GM21360 (cell line): ENCODE measurements around the gene NTF3.

Source experiments
- ATAC-seq: cut with Tn5 transposase; IDR thresholded peaks from one replicate; pipeline ENCODE4 v1.9.1; 2021; ENCODE audit warnings: mild to moderate bottlenecking, moderate library complexity; ENCODE audit not compliant: unreplicated experiment

The NTF3 gene

DNA sequence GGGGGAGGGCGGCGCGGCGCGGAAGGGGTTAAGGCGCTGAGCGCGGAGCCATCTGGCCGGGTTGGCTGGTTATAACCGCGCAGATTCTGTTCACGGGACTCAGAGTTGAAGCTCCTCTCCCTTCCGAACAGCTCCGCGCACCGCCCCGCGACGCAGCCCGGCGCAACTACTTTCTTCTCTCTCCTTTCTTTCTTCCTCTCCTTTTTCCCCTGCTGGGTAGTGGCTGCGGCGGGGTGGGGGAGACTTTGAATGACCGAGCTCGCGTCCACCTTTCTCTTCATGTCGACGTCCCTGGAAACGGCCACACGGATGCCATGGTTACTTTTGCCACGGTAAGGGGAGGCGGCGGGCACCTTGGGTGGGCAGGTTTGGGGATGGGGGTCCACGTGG lies at the start of gene NTF3:
TSS of gene NTF3 (plus strand) at position 98 of the 390 bp plus-strand sequence. CDS start at position 315, 217 bp downstream.
- no peak for ATAC-seq

DNA sequence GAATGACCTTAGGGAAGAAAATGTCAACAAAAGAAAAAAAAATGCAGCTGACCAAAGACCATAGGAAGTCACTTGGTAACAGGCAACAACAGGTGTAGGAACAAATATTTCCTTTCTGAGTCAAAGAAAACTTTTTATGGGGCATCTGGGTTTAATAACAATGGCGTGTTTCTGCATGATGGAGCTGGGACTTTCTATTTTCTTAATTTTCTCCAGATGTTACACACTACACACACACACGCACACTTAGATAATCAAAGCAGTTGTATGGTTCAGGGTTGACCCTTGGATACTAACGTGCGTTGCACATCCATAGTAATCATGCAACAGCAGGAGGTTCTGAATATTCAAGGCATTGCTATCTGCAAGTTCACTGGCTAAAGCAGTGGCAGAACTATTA lies 47.9 kb upstream of the NTF3 start:
- no peak for ATAC-seq

DNA sequence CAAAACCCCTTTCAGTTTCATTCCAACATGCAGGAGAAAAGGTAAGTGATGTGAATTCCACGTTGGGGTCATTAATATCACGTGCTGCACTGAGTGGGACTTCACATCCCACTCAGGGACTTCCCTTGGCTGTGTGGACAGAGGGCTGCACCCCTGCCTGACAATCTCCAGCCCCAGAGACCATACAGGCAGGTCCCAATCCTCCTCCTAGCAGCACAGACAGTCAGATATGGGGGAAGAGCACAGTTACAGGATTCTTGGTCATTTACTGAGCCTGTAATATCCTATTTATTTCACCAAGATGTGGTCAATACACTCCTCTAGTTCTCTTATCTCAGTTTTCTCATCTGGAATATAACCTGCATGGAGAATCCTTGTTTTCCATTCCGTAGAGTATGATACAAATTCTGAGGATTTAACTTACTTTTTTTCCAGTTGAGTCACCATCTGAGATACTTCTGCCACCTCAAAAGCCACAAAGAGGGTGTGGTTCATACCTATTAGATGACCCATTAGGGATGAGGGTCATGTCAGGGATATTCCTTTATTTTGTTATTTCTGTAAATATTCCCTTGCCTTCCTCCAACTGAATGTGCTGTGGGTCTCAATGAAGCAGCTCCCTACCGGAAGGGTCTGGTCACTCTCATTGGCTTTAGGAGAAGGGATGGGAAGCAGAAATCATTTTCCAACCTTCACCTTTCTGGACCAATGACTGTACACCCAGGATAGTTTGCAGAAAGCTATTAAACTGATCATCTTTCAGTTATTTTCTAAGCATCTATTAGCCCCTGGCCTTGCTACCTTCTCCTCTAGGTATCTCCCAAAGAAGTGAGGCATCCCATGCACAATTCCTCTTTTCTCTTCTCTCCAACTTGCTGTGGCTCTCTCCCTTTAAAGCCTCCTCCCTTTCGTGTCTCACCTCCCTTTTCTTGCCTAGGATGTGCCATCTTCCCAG lies 43.0 kb upstream of the NTF3 start:
- no peak for ATAC-seq

DNA sequence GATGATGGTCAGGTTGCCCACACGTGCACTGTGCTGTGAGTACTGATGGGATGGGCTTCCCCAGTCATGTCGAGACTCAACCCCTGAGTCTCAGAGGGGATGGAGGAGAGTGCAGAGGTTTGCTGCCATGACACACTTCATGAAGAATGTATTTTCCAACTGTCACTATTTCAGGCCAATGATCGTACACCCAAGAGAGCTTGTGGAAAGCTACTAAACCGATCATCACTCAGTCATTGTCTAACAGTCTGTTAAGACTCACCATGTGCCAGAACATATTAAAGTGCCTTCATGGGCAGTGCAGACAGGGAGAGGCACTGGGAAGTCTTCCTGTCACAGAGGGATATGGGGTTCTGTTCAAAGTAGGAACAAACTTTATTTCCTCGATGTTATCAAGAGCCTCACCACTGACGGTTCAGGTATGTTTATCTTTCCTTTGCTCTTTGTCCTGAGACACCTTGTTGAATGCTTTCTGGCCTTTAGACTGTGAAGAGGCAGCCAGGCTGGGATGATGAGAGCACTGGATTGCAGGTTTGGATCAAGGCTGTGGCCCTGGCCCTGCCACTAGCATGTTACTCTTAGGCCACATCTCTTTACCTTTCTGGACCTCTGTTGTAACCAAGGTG lies 41.6 kb upstream of the NTF3 start:
- ATAC-seq, result no peak

DNA sequence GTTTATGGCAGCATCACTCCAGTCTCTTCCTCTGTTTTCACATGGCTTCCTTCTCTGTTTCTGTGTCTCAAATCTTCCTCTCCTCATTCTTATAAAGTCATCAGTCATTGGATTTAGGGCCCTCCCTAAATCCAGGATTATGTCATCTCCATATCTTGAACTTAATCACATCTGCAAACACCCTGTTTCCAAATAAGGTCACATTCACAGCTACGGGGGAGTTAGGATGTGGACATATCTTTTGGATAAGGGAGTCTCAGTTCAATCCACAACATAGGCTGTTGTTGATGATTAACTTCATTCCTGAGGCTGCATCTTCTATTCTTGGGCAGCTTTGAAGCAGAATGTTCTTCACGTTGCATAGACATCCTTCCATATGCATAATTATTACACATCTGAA lies 40.3 kb upstream of the NTF3 start:
- no peak for ATAC-seq

DNA sequence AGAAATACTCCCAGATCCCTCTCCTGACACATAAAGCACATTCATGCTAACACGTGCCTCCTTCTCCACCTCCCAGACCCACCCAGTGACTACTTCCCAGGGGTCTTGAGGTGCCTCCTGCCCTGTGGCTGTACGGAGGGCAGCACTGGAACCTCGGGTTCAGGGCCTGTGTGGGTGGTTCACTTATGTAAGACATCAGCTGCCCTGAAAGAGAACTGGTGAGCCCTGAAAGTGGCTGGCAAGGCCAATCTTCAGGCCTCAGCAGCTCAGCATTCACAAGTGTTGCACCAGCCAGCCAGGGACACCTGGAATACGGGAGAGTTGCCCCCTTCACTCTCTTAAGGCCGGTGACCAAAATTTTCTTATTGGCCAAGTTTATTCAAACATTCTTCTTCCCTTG lies 38.9 kb upstream of the NTF3 start:
- ATAC-seq, result no peak

DNA sequence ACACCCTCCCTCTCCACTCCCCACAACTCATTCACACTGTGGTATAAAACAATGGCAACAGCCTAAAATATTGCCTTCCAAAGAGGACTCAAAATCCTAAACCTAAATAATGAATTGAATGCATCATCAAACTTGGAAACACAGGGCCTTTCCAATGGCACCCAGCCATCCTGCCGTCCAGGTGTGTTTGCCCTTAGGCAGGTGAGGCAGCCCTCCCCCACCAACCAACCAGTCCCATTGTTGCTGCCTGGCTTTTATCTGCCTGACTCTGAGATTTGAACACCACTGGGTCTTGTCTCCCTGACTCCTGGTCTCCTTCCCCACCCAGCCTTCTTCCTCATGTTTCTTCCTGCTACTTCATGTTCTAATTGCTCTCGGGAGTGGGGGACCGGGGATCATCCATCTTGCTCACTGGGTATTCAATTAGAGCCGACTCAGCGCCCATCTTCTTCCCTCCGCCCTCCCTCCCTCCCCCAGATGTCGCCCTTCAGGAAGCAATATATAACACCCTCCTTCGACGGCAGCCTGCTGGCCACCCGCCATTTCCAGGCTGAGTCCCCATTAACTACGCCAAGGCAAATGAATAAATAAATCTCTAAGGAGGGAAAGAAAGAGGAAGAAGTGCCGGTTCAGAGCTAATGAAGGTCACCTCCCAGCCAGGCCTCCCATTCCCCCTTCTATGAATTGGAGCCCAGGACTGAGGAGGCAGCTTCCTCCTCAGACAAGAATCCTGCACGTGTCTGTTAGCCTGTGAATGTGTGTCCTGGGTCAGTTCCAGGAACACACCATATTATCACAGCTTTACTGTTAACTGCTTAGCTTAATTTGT lies 36.3 kb upstream of the NTF3 start:
- no peak for ATAC-seq

DNA sequence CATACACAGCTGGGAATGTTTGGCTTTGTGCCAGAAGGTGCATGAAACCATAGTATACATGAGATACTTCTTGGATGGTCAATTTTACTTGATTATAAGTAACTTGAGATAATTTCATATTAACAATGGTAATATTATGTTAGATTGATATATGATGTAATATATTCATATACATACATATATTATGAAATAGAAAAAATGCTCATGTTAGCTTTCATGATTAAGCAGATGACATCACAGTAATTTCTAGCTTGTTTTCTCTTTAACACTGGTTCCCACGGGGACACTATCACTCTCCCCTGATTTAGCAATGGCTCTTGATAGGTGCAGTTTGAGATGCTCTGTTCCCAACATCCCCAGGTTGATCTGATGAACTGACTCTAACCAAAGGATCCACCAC lies 35.4 kb upstream of the NTF3 start:
- ATAC-seq, result no peak

DNA sequence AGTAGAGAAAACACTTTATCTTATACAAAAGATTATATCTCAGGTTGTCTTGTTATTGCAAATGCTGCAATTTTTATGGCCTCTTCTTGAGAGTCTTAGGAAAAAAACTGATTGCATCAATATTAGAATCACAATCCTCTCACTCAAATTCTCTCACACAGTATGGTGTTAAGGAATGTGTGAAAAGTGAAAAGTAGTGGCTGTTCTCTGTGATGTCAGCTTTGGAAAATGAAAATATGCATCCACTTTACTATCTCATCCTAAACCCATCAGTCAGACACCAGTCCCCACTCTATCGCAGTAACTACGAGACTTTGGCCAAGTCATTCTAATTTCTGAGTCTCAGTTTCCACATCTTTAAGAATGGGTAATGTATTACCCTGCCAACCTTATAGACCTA lies 32.6 kb upstream of the NTF3 start:
- ATAC-seq, result no peak

DNA sequence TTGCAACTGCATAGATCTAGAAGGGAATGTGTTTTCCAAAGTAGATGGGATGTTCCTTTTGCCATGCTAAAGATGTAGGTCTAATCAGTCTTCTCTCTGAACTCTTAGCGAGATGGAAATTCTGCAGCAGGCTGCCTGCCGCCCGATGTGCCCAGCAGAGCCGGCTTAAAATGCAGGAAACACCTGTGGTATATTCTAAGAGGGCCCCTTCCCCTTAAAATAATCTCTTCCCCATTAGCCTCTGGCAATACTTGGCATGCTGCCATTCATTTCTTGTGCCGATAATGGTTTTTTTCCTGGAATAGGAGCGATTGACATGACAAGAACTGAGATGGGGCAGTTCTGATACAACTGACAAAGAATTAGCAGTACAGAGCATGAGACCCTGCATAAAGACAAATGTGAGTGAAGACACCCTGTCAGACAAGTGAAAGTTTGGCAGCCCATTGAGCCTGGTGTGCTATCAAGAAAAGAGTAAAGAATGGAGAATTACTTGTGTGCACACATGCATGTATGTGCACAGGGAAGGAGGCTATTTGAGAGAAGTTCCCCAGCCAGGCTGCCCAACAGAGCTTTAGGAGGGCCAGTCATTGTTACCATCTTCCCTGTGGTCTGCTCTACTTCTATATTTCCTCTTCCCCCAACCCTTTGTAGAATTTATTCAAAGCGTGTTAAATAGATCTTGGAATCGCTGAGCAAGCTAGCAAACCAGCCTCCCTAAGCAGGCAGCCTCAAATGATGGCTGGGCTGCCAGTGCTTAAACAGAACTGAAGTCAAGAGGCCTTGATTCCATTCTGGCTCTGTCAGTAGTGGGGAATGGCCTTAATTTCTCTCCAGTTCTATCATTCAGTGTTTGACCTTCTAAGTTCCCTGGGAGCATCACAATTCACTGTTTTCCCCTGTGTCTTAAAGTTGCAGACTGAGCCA lies 29.6 kb upstream of the NTF3 start:
- ATAC-seq, result no peak

DNA sequence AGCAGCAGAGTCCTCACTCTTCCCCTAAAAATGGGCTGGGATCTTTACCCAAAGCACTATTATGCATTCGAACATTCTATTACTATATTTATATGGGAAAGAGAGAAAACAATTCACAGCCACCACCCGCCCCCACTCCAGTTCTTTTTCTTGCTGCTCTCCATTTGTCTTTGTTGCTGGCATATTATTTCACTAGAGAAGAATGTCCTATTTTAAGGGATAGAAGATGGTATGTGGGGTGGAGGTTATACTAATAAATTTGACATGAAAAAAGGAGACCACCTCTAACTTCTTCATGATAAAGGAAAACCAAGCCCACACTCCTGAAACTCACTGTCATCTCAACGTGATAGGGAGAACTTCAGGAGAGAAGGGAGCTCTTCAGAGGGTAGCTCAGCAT lies 28.5 kb upstream of the NTF3 start:
- ATAC-seq, result no peak

DNA sequence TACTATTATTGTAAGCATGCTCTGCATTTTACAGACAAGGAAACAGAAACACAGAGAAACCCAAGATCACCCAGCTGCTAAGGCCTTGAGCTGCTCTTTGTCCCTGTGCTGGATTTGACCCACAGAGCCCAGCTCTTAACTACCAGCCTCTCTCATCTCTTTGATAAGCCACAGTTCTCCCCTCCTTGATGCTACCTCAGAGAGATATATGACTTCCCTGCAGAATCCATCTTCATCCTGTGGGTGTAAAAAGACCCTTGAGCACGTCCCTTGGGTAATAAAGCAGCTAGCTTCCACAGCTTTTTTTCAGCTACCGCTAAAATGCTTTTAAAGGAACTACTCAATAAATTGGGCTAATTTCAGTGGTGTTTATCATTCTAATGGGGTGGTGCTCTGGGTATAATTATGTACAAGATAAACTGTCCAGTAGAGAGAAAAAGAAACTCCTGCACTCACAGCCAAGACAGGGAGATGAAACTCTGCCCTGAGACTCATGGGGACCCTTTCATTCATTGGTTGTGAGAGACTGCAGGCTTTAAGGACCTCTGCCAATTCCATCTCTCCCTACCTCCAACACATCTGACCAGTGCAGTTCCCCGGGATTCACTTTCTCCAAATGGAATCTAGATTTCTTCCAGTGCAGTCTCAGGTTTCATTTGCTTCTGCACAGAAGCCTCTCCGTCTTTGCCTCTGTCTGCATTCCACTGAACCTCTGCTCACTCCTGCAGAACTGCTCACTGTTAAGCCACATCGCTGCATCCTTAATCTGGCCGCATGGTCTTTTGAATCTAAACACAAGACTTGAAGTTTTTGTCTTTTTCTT lies 24.7 kb upstream of the NTF3 start:
- ATAC-seq, result no peak

DNA sequence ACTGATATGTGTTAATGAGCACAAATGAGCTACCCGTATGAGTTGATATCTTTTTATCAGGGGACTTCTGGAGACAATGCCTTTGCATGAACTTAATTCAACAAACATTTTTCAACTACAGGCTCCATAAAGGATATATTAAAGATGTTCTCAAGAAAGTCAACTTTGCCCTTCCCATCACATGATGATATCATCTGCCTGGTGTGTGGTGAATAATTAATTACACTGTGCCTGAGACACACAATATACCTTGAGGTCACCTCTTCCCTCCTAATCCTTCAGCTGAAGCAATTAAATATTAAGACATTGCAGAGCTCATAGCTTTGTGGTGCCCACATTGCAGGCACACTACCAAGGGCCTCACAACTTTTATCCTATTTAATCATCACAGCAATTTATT lies 22.3 kb upstream of the NTF3 start:
- ATAC-seq, result no peak

DNA sequence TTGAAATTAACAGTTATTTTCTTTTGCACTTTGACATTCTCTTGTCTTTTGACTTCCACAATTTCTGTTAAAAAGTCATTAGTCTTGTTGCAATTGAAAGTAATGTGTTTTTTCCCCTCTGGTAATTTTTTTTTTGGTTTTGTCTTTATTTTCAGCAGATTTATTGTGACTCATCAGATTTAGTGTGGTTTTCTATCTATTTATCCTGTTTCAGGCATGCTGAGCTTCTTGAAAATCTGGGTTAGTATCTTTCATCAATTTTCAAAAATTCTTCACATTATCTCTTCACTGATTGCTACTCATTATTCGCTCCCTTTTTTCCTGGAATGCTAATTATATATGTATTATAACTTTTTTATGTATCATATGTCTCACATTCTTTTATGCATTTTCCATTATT lies 15.3 kb upstream of the NTF3 start:
- ATAC-seq, result no peak

DNA sequence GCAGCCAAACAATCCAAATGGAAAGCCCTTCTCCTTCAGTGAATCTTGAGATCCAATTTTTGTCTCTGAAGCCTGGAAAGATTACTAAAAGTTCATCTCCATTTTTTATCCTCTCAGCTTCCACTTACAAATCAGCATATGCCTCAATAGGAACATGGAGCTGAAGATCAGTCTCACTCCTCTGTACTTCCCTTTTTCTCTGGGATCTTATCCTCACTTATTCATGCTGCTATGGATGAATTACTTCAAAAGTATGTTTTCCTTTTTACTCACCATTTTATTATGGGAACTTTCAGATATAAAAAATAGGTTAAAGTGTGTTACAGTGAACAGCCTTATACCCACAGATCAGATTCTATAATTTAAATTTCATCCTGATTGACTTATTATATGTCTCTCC lies 14.4 kb upstream of the NTF3 start:
- ATAC-seq, result no peak

DNA sequence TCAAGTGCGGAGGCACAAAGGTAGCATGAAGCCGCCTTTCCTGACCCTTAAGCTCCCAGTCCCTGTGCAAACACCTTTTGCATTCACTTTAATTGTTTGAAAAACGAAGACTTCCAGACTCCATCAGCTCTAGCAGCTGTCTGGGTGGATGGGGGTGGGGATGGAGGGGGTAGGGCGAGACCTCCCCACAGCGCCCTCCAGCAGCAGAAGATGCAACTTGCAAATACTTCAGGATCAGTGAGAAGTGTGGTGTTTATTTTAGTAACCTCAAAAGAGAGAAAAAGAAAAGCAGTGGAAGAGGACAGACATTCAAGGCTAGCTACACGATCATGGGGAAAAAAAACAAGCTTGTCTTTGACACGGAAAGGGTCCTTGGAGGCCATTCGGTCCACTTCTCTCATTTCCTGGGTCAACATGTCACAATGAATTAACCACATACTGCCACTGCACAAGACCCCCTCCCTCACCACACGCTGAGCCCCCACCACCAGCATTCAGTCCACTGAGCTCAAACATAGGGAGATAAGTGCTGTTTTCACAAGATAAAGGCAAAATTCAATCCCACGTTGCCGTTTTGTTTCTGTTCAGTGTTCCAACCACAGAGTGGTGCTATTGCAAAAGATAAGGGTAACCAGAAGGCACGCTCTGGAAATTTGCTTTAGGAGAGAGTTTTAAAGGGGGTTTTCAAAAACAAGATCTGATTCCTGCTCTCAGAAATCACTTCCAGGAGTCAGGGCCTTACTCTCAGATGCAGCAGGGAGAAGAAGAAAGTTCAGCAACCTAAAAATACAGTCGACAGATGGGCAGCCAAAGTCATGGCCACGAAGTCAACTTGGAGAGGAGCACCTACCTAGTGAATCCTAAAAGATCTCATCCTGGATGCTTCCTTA lies 3.3 kb upstream of the NTF3 start:
- no peak for ATAC-seq

DNA sequence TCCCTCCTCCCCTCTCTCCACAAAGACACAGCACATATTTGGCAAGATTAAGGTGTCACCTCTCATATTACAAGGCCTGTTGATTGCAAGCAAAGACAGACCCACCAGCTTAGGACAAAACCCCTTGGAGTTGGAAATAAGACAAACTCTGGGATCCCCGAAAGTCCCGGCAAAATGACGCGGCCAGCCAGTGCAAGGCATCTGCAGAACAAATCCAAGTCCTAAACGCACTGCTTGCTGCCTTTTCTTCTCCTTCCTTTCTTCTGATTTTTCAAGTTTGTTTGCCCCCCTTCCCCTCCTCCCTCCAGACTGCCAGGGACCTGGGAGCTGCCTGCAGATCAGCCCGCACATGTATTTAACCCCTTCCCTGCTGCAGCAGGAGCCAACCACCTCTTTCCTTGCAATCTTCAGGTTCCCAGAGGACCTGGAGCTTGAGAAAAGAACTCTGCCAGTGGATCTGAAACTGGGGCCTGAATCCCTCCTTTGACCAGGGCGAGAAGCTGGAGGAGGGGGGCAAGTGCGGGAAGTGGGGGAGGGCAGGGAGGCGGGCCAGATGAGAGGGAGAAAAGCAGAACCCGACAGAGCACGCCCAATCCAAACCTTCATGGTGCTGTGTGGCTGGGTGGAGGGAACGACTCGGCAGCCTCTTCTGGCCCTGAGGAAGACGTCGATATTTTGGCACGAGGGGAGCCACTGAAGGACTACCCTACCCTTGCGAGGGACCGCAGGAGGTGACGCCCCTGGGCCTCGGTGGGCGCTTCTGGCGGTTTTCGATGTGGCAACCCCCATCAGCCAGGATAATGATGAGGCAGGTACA lies 2.0 kb upstream of the NTF3 start:
- no peak for ATAC-seq
